Kidney (tissue), 14 donors: Measurements from ENCODE around the gene NFATC4. TPM values are rescaled to one million over a fixed set of nuclear protein-coding genes. Genes with fewer than 3 reads are reported as not detected.

ENCODE experiments used
- DNase-seq, 5 donors: peaks; one replicate each; pipeline ENCODE4 v3.0.0-alpha.2; 2013 to 2020
- FAIRE-seq: peaks from 2 replicates; lab custom pipeline; 2012; peaks lifted over from hg19 to GRCh38; lab: Jason Lieb, UNC
- H3K27ac ChIP-seq, 2 donors: one replicate each; pipeline ENCODE4 v1.7.0; 2013; ENCODE audit warnings: low read depth in 2 of 2, low read length in 2 of 2, inconsistent platforms in 1 of 2
- H3K27me3 ChIP-seq: one replicate; pipeline ENCODE4 v1.7.1; 2013; ENCODE audit warnings: low read length, inconsistent platforms; ENCODE audit not compliant: control insufficient read depth, insufficient read depth
- H3K36me3 ChIP-seq, 3 donors: one replicate each; pipeline versions ENCODE4 v1.7.0 to v1.7.1; 2013; ENCODE audit warnings: low read length in 3 of 3, control low read depth in 1 of 3, inconsistent platforms in 1 of 3; ENCODE audit not compliant: insufficient read depth in 3 of 3, control insufficient read depth in 2 of 3
- H3K4me1 ChIP-seq, 3 donors: one replicate each; pipeline versions ENCODE4 v1.7.0 to v1.7.1; 2013; ENCODE audit warnings: low read length in 3 of 3, inconsistent platforms in 1 of 3, low read depth in 1 of 3; ENCODE audit not compliant: control insufficient read depth in 2 of 3, insufficient read depth in 2 of 3
- H3K4me3 ChIP-seq, 3 donors: one replicate each; pipeline versions ENCODE4 v1.7.0 to v1.8.1; 2013; ENCODE audit warnings: low read length in 3 of 3, control low read depth in 1 of 3, inconsistent platforms in 1 of 3
- H3K9ac ChIP-seq, 3 donors: one replicate each; pipeline versions ENCODE4 v1.7.0 to v1.7.1; 2013; ENCODE audit warnings: low read length in 3 of 3, control low read depth in 1 of 3, inconsistent platforms in 1 of 3
- H3K9me3 ChIP-seq, 3 donors: one replicate each; pipeline versions ENCODE4 v1.7.0 to v1.7.1; 2013; ENCODE audit warnings: low read length in 3 of 3, control low read depth in 1 of 3, inconsistent platforms in 1 of 3; ENCODE audit not compliant: control insufficient read depth in 2 of 3, insufficient read depth in 1 of 3
- CTCF ChIP-seq: IDR thresholded peaks from 3 replicates; pipeline ENCODE4 v1.5.1; 2012; ENCODE audit warnings: mild to moderate bottlenecking, moderate library complexity, borderline replicate concordance; ENCODE audit not compliant: insufficient read depth; ENCODE audit errors: extremely low read depth
- intact Hi-C: fragments of 100-400 bp; cut with DNase I; formaldehyde crosslinking; loops from one replicate; pipeline ENCODE4 v1.11.1; 2022
- polyA plus RNA-seq: library from polyadenylated mRNA; stranded (reverse); fragments of 350-450 nt; fragmentation: Illumina TruSeq; extraction: RNeasy Lipid Tissue Mini Kit (QIAGEN cat#74804); gene quantifications from one replicate; pipeline ENCODE4 v1.2.3, GENCODE V29; 2014; ENCODE audit warnings: low read depth, low replicate concordance; ENCODE audit not compliant: insufficient read depth
- total RNA-seq: library from RNA; stranded (reverse); fragmentation: NEBNext Ultra II Directional; extraction: Animal tissue kit (Norgen Biotek cat#: 25700); gene quantifications from one replicate; pipeline ENCODE4 v1.2.1, GENCODE V29; 2021
- donor health status: control.
- donor health status: control.
- donor health status: control.
- donor health status: control.
- donor health status: control.
- donor health status: DM: yes; HTN: yes; CAD: no.
- donor health status: Normal renal cell carcinoma (clear cell type).

Gene NFATC4
- total and polyA plus RNA-seq, 2 donors from 2014 or later: 38.9 to 45.3 TPM

GRCh38 chr14:24381363-24382063 is 13.5 kb downstream of the NFATC4 start:
- H3K4me1 ChIP-seq: no peaks in the 10 kb centered on the region
- DNase-seq (peak in 1 of 5 donors; percentile 63), FAIRE-seq (no peak)
- intact Hi-C loops: no loop called here
- H3K9ac ChIP-seq: no peak overlapping the region
- H3K27me3 ChIP-seq: no peaks in the 10 kb centered on the region
- H3K27ac ChIP-seq: no peak overlapping the region
- H3K36me3 ChIP-seq: peaks cover 0 to 2% (median 0%) of the 10 kb centered on the region in 3 donors
- no peak for TF ChIP-seq CTCF
- H3K4me3 ChIP-seq: no peak overlapping the region
- H3K9me3 ChIP-seq: no peaks in the 10 kb centered on the region

GRCh38 chr14:24382064-24382371 is 14.0 kb downstream of the NFATC4 start:
- no peak overlapping the region for H3K9ac ChIP-seq
- H3K9me3 ChIP-seq: no peaks in the 10 kb centered on the region
- H3K4me3 ChIP-seq: no peak overlapping the region
- no peaks in the 10 kb centered on the region for H3K4me1 ChIP-seq
- FAIRE-seq: no peak
- H3K36me3 ChIP-seq: peaks cover 0 to 2% (median 0%) of the 10 kb centered on the region in 3 donors
- peak in 3 of 5 donors; percentile 82 to 88 (median 83) for DNase-seq
- TF ChIP-seq CTCF: no peak
- intact Hi-C loops: no loop called here
- H3K27ac ChIP-seq: no peak overlapping the region
- H3K27me3 ChIP-seq: no peaks in the 10 kb centered on the region

GRCh38 chr14:24384169-24384568 is 16.2 kb downstream of the NFATC4 start:
- Histone ChIP-seq H3K9ac (no peak overlapping the region), H3K9me3 (no peaks in the 10 kb centered on the region), H3K27ac (no peak overlapping the region), H3K4me3 (no peak overlapping the region), H3K4me1 (no peaks in the 10 kb centered on the region), H3K27me3 (no peaks in the 10 kb centered on the region), H3K36me3 (no peaks in the 10 kb centered on the region)
- intact Hi-C loops: no loop called here
- TF ChIP-seq CTCF: no peak
- no peak for DNase-seq
- FAIRE-seq: no peak

- FAIRE-seq (no peak), DNase-seq (no peak)
- intact Hi-C loops: no loop called here
- H3K27ac ChIP-seq: no peak overlapping the region
- H3K36me3 ChIP-seq: no peaks in the 10 kb centered on the region
- no peak overlapping the region for H3K4me3 ChIP-seq
- H3K27me3 ChIP-seq: no peaks in the 10 kb centered on the region
- TF ChIP-seq CTCF: no peak
- H3K9me3 ChIP-seq: no peaks in the 10 kb centered on the region
- H3K9ac ChIP-seq: no peak overlapping the region
- H3K4me1 ChIP-seq: no peaks in the 10 kb centered on the region
Measured at GRCh38 chr14:24385524-24385923, 17.5 kb downstream of the NFATC4 start.
